ENCODE results near the gene GAA.

GRCh38 chr17:80123791-80124190 lies 22.4 kb downstream of the GAA start:
- TF ChIP-seq FOXM1 (IDR thresholded peaks at IDR 0.05; ENCODE audit: borderline replicate concordance) (no peak), ELF4 (IDR thresholded peaks at IDR 0.05) (no peak), FOXA1 (IDR thresholded peaks at IDR 0.05) (no peak), BHLHE40 (IDR thresholded peaks at IDR 0.05; ENCODE audit: borderline replicate concordance) (no peak), NFRKB (IDR thresholded peaks at IDR 0.05) (no peak), SP1 (IDR thresholded peaks at IDR 0.05) (no peak), ARNT (IDR thresholded peaks at IDR 0.05) (no peak), SUZ12 (IDR thresholded peaks at IDR 0.05) (no peak), ZNF384 (IDR thresholded peaks at IDR 0.05) (no peak), HDGF (IDR thresholded peaks at IDR 0.05; ENCODE audit: borderline replicate concordance) (no peak), TARDBP (IDR thresholded peaks at IDR 0.05) (no peak)

Measured in HEK293T (cell line).